K562 treated with DMSO at 1 percent for 48 hours (cell line): ENCODE measurements around the gene SLU7. TPM values are rescaled to one million over a fixed set of nuclear protein-coding genes. Genes with fewer than 3 reads are reported as not detected.

ENCODE experiments used
- total RNA-seq: library from RNA; unstranded; fragments of 300-600 nt; gene quantifications from 2 replicates; pipeline ENCODE4 v1.2.3, GENCODE V29; 2022; ENCODE audit warnings: low replicate concordance; ENCODE audit errors: extremely low read depth

The SLU7 gene
- not detected in 2 replicates for total RNA-seq

DNA sequence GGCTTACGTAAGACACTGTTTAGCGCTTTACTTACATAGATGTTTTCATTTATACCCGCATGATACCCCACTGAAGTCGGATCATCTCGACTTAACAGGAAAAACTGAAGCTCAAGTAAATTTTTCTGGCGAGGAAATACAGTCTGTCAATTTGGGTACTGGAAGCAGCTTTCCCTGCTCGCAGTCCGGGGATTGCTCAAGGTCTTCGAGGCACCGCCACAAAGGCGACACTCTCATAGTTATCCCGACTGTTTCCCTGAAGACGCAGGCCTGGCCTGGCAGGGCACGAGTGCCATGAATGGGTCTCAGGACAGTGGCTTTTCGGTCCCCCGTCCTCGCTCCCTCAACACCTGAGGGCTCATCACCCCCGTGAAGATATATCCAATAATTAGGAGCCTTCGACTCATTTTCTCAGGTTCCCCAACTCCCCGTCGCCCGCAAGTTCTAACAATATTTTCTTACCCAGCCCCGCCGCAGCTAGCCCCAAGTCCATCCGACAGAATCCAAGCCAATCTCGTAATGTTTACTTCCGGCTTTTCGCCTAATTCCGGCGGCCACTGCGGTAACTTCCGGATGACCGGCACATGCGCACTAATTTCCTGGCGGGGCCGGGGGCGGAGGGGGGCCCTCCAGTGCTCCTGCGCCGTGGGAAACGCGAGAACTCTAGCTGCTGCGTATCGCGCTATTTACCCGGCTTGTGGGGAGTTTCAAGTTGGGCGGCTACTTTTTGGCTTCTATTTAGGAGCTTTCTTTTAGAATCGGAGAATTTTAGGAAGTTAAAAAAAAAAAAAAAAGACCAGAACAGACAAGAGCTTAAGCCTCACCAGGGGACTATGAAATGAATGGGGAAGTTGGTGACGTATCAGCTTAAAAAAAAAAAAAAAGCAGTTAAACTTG lies at the start of gene SLU7:
Gene SLU7, minus strand, starts transcription at position 521 of the 897 bp plus-strand sequence. CDS start 3,787 bp downstream, outside the sequence.

DNA sequence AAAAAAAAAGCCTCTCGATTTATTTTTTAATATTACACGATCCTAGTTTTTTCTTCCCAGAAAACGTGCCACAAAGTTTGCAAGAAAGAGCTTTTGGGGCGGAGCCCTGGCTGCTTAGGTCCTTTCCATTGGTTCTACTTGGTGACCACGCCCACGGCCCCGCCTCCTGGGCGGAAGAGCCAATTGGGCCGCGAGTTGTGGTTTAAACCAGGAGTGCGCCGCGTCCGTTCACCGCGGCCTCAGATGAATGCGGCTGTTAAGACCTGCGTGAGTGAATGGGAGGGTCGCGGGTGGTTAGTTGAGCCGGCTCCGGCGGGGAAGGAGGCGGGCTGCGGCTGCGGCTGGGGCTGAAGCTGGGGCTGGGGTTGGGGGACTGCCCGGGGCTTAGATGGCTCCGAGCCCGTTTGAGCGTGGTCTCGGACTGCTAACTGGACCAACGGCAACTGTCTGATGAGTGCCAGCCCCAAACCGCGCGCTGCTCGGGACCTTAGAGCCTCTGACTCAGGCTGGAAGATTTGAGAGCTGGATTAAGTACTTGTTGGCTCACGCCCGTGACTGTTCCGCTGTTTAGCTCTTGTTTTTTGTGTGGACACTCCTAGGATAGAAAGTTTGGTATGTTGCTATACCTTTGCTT lies 2.9 kb upstream of the SLU7 start, which contains the start of gene PTTG1:
Gene PTTG1, plus strand, starts transcription at position 231 of the 634 bp plus-strand sequence. CDS start 458 bp downstream, outside the sequence.

DNA sequence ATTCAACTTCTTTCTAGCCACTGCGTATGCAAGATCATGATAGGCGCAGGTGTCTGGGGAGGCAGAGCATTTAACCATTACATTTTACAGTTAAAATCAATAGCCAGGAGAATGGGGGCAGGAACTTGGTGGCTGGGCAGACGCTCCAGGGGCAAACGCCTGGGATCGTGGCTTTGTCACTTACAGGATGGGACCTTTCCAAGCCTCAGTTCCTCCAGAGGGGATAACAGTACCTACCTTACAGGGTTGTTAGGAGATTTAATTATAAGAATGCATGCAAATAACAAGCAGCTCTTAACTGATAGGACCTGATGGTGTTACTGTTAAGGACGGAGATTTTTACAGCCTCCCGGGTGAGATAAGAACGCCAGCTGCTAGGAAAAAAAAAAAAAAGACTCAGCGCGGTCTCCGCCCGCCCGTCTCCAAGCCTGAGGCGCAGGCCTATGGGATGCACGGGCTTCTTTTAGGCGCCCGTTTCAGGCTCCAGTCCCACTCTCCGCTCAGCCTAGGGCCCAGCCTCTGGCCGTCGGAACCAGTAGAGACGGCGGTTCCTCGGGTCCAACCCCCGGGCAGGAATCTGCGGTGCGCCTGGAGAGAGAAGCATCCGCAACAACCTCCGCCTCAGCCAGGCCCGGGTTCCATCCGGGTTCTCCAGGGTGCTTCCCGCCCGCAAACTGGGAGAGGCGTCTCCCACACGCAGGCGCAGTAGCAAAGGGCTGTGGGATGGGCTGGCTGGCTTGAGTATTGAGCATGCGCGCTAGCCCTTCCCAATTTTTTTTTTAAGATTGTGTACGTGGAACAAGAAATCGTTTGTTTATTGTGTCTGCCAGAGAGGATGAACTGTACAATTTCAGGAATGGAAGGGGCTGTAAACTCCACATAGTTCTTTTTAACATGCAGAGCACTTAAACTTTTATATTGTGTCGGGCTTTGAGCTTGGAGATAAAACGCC lies 19.2 kb downstream of the SLU7 start, which contains the start of gene FAM200C:
Gene FAM200C, minus strand, starts transcription at position 653 of the 952 bp plus-strand sequence. CDS start 4,564 bp downstream, outside the sequence.

GRCh38 chr5:160369990-160370712 lies 48.7 kb downstream of the SLU7 start, which contains the start of gene C1QTNF2:
C1QTNF2 (minus strand) TSS chr5:160370626; CDS start chr5:160355011, 15,615 bp downstream.

Other genes starting within 250 kb of the SLU7 start
- gene FABP6, start 189.6 kb downstream of the SLU7 start, total RNA-seq, result not detected in 2 replicates
- gene CCNJL, start 106.5 kb downstream of the SLU7 start, total RNA-seq, result not detected in 2 replicates
- not detected in 2 replicates for gene C1QTNF2, start 48.5 kb downstream of the SLU7 start, total RNA-seq
- not detected in 2 replicates for gene FAM200C, start 19.0 kb downstream of the SLU7 start, total RNA-seq
- gene PTTG1, start 2.8 kb upstream of the SLU7 start, total RNA-seq, result not detected in 2 replicates